NOMO-1 treated with DMSO at 0.1 percent for 48 hours (cell line): ENCODE data around the gene GDPD5.

ENCODE experiments used
- DNase-seq: peaks from one replicate; lab custom pipeline; 2025; ENCODE audit not compliant: unreplicated experiment; lab: John Stamatoyannopoulos, UW

The GDPD5 gene

DNA sequence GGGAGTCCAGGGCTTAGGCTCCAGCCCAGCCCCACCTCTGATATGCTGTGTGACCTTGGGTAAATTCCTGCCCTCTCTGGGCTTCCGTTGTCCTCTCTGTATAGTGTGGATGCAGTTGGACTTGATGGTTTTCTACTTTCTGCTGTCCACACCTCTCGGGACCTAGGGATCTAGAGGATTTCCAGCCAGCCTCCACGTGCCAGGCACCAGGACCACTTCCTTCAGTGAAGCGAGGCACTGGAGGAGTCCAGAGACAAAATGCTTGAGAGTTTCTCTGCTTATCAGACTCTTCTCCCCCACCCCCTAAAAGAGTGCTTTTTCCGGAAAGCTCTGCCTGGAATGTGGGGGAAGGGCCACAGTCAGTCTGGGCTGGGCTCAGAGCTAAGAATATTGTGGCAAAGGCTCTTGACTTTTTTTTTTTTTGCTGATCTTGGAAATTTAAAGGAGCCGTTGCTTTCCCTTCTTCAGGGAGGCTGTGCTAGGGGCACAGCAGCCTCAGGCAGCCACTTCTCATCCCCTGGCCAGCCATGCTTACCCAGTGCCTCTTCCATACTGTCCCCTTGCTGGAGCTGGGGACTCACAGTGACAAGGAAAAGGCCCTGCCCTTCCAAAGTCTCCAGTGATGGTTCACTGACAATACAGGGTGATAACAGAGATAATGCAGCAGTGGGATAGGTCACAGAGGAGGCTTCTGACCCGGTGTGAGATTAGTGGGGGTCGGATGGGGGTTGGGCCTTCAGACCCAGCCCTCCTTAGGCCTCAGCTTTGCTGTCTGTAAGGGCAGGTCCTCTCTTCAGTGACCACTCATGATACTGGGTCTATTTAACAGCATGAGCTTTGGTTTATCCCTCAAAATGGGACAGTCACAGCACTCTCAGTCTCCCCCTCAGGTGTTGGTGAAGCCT lies 33.5 kb upstream of the GDPD5 start:
- DNase-seq: no peak

DNA sequence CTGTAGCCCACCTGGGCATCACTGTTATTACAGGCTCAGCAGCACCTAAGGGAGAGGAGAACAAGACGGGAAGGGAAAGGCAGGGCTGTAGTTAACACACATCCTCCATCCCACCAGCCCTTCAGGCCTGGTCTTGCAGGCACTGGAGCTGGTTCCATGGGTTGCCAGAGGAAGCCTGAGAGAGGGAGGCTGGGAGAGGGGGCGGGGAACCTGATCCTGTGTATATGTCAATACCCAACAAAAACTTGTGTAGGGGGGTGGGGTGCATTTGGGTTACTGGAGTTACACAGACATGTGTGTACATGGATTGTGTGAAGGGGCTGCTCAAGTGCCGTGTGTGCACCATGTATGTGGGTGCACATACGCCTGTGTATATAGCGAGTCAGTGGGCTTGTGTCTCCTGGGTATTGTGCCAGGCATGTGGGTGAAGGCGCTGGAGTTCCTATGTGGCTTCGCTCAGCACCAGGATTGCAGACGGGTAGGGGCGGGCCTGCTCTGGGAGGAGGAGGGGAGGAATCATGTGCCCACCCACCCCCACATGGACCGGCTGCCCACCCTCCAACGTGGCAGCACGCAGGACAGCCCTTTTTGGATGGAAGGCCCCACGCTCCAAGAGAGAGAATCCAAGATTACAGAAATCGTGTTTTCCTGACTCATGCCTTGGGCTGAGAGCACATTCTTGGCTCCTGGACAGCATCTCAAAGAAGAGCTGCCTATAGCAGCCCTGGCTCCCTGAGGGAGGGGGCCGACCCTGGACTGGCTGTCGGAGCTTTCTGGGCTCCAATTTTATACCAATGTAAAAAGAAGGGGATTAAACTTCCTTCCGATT lies 32.1 kb upstream of the GDPD5 start:
- DNase-seq: no peak

DNA sequence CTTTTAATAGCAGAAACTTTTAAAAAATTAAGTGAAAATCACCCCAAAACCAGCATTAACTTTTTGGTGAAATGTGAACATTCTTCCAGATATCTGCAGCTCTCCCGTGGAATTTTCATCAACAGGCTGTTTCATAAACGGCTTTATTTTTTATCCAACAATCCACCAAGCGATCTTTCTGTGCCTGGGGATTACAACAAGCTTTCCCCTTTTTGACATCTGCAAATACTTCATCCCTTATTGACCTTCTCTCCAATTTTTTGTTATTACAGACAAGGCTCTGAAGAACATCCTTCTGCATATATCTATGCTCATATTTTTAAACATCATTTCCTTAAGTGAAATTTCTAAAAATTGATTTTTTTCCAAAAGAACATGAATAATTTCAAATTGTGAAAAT lies 30.5 kb upstream of the GDPD5 start:
- no peak for DNase-seq

DNA sequence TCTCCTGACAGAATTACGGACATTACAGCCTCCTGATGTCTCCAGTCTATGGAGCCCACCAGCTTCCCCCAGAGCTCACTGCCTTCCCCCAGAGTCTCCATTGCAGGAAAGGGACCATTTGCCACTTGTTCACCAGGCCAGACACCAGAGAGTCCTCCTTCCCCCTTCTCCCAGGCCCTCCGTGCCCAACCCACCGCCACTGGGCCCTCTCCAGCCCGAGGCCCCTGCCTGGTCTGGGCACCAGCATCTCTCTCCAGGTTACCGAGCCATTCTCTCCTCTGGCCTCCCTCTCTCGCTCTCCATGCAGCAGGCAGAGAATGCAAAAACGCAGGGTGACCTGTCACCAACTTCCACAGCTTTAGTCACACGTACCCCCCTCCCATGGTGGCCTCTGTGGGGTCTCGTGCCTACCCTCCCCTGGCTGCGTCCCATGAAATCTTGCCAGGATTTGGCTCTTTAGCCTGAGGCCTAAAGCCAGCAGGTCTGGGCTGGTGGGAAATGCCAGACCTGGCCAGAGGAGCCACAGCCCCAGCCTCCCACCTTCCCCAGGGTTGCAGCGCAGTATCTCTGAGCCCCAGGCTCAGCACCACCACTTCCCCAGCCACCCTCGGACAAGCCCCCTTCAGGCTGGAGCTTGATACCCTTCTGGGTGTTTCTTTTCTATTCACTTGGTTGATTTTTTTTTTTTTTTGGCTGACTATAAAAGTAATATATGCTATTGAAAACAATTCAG lies 29.5 kb upstream of the GDPD5 start:
- no peak for DNase-seq

DNA sequence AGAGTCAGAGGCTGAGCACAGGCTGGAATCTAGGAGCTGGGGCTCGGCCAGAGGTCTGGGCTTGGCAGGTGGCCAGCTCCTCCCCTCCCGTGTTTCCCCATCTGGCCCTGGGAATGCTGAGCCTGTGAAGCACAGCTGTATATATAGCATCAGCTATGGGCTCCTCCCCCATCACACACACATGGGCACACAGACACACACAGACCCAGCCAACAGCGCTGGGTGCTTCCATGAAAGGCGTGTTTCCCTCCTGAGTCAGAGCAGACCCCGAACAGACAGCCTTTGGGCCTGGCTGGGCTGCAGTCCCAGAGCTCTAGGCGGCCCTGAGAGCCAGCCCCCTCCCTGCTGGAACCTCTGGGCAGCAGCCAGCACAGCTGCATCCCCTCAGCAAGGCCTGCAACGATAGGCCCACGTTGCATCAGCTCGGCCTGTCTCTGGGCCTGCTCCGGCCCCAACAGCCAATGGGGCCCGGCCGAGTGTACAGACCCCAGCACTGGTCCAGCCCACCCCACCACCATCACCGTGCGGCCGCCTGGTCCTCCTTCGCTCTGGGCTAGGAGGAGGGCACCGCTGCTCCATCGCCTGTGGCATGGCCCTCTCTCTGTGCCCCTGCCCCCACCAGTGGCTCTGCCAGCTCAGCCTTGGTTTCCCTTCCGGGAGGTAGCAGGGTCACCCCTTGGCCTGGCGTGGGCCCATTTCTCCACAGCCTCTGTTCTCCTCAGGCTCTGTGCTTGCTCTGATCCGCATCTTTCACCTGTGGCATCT lies 28.7 kb upstream of the GDPD5 start:
- no peak for DNase-seq

DNA sequence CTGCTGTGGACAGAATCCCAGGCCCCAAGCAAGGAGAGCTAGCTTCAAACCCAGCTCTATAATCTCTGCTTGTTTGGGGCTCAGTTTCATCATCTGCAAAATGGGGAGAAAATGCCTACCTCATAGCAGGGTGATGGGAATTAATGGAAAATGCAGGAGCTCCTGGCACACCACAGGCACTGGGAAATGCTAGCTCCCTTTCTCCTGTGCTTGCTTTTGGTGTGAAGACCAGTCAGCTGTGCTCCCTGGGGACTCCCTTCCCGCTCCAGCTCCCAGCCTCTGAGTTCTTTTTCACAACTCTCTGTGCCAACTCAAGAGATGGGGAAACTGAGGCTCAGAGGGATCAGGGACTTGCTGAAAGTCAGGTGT lies 28.1 kb upstream of the GDPD5 start:
- DNase-seq: no peak

DNA sequence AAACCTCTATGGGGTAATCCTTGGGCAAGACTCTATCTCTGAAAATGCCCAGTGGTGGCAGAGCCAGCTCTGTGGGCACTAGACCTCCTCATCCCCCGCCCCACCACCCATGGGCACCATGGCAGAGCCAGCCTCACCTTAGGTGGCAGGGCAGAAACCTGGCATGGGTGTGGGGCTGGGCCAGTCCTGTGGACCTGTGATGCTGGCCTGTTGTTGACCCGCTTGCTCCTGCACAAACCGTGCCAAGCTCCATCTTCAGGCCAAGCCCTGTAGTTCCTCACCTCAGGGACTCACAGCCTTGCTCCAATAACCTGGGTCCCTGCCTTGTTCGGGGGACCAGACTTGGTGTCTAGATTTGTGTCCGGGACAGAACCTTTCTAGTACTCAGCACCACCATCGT lies 27.4 kb upstream of the GDPD5 start:
- no peak for DNase-seq

DNA sequence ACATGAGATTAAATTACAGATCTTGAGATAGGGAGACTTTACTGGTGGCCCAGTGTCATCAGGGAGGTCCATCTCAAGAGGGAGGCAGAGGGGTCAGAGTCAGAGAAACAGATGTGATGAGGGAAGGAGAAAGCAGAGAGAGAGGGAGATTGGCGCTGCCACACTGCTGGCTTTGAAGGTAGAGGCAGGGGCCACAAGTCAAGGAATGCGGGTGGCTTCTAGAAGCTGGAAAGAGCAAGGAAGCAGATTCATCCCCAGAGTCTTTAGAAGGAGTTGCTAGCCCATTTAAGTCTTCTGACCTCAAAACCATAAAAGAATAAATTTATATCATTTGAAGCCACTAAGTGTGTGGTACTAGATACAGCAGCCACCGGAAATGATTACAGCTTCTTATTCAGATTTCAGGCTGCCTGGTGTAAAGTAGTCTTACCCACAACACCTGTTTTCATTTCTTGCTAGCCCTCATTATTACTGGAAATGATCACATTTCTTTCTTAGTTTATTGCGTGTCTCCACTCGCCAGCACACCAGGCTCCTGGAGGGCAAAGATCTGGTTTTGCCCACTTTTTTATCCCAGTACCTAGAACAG lies 23.7 kb upstream of the GDPD5 start:
- no peak for DNase-seq

DNA sequence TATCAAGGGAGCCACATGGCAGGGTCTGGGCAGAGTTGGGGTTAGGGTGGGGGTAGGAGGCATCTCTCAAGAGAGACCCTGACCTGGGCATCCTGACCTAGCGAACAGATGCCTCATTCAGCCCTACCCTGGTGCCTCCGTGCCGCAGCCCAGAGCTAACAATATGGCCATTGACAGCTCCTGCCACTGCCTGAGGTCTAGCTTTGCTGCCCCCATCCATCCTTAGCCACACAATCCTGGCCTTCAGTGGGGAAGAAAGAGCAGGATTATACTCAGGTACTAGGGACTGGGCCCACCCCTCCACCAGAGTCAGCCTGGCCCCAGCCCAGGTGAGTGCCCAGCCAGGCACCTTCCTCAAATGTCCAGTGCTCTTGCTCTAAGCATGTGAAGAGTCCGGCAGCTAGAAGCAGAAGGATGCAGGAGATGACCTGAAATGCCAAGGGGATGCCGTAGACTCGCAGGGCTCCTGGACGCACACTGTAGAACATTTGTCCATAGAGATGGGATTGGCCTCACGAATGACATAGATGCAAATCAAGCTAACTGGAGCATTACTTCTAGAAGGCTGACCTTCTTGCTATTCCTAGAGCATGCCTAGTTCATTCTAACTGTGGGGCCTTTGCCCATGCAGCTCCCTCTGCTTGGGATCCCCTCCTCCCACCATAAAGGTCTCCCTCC lies 23.0 kb upstream of the GDPD5 start:
- no peak for DNase-seq

DNA sequence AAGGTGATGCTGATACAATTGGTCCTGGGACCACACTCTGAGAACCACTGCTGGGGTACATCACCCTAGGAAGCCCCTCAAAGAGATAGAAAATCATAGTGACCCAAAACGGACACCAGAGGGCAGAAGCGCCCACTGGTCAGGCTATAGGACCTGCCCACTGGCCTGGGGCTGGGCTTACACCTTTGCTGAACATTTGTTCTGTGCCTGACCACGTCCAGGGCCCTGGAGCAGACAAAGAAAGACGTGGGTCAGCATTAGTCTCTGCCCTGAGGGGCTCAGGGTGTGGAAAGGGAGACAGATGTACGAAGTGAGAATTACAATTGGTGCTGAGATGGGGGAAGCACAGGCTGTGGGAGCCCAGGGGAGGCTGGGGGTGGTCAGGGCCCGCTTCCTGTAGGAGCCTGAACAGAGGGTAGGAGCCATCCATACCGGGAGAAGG lies 21.9 kb upstream of the GDPD5 start:
- no peak for DNase-seq

DNA sequence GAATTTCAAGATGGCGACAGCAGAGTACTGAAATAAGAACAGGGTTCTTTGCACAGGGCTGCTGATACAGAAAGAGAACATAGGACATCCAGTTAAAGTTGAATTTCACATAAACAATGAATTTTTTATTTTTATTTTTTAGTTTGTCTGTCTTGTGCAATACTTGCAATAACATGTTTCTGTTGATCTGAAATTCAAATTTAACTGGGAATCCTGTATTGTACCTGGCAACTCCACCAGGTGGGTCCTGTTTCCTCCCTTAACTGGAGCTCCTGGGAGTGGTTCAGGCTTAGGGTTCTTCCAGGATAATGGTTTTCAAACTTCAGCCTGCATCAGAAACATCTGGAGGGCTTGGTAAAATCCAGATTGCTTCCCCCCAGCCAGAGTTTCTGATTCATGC lies 21.4 kb upstream of the GDPD5 start:
- DNase-seq: no peak

DNA sequence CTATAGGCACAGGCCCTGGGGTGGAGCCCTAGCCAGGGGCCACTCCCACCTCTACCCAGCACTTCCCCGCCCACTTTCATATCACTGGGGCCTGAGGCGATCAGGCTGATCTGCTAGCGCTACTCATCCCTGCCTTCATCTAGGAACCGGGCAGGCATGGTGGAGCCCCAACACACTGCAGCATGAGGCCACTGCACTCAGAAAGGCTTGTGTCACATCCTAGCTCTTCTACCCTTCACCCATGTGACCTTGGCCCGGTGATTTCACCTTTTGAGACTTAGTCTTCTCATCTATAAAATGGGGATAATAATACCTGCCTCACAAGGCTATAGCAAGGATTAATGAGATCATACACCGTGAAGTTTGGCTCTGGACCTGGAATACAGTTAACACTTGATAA lies 18.1 kb upstream of the GDPD5 start:
- no peak for DNase-seq

DNA sequence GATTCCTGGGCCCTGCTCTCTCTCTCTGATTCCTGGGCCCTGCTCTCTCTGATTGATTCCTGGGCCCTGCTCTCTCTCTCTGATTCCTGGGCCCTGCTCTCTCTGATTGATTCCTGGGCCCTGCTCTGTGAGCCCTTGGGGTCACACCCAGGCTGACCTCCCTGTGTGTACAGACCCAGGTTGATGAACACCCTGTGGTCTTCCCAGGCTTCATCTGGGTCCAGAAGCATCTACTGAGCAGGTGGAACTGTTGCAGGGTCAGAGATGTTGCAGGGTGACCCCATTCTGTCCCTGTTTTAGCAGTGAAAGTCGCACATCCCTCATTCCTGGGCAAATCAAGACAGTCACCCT lies 16.3 kb upstream of the GDPD5 start:
- no peak for DNase-seq

DNA sequence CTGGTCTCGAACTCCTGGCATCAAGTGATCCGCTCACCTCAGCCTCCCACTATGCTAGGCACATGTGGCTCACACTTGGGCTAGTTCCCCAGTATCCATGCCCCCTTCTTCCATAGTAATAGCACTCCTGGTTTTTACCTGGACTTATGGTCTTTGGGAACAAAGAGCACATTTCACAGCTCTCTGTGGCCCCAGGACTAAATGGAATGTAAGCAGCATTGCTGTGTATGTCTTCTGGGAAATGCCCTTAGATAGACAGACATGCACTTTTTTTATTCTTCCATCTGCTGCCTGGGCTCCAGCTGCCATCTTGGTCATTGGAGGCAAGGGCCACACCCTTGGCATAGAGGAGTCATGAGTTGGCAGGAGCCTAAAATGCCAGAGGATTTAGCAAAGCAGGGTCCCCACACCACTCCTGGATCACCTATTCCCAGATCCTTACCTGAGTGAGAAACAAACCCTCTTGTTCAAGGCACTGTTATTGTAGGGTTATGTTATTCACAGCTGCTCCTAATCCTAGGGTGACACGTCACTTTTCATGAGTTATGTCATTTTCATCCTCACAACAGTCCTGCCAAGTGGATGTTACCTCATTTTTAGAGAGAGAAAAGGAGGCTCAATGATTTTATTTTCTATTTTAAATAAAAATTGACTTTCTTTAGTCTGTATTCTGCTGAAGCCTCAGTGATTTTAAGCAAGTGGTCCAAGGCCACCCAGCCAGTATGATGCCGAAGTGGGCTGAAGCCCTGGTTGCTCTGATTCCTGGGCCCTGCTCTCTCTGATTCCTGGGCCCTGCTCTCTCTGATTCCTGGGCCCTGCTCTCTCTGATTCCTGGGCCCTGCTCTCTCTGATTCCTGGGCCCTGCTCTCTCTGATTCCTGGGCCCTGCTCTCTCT lies 15.7 kb upstream of the GDPD5 start:
- no peak for DNase-seq

DNA sequence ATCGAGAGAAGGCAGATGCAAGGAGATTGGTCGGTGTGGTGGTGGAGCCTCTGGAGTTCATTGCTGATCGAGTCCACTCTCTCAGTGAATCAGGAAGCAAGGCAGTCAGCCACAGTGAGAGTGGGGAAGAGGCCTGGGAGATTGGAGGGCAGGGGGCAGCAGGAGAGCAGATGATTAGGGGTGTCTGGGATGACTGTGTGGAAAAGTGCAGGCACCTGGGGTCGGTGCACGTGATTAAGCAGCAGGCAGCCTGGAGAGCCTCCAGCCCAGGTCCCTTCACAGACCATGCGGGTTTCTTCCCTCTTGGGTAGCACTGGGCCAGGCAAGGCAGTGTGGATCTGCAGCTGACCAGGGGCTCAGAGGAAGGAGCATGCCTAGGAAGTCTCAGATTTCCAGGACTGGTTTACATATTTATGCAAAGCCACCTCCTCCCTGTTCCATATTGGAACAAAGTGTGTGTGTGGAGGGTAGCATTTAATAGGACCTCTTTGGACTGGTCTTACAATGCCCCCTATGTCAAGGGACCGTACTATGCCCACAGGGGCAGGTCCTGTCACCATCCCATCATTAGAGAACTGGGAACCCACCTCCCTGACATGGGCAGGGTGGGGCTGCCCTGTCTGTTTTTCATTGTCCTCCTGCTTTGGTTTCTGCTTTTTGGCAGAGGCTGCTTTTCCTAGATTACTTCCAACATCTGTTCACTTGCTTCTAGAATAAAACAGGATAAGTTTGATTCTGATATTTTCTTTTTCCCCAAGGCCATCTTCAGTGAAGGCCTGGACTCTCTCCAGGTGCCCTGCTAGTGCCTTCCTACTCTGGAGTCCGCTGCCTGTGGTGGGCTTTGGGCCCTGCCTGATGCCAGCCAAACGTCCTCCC lies 14.0 kb upstream of the GDPD5 start:
- no peak for DNase-seq

DNA sequence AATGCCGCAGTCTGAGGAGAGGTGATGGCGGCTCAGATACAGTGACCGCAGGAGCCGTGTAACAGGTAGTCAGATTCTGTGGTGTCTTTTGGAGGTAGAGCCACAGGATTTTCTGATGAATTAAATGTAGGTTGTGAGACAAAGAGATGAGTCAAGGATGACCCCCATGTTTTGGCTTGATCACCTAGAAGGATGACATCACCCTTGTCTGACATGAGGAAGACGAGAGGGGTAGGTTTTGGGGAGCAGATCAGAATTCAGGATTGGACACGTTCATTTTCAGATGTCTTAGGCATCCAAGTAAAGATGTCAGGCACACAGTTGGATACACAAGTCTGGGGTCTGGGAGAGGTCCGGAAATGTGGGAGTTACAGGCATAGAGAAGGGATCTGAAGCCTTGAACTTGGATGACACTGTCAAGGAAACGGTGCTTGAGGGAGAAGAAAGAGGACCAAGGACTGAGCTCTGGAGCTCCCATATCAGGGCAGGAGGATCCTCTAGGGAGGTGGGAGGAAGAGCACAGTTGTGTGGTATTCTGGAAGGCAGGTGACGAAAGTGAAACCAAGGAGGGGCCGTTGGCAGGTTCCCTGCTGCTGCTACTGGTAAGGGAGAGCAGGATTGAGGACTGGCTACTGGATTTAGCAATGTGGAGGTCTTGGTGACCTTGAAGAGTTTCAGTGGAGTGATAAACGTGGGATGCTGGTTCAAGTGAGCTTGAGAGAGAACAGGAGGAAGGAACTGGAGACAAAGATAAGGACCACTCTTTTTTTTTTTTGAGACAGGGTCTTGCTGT lies 12.6 kb upstream of the GDPD5 start:
- DNase-seq: no peak

DNA sequence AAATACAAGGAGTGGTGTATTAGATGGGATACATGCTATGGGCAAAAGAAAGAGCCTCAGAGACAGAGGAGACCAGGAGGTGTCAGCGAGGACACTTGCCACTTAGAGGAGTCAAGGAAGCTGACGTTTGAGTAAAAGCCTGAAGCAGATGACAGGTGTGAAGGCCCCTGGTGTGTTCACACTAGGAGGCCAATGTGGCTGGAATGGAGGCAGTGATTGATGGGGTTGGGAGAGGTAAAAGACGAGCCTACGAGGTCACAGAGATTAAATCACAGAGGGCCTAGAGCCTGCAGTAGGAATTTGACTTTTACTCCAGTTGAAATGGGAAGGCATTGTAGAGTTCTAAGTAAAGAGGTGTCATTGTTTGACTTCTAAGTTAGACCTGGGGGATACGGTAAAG lies 12.0 kb upstream of the GDPD5 start:
- DNase-seq: no peak
